Thymus (tissue), 14 donors: Measurements from ENCODE around the gene POF1B. TPM values are rescaled to one million over a fixed set of nuclear protein-coding genes. Genes with fewer than 3 reads are reported as not detected.

Experiments
- DNase-seq, 9 donors: peaks; one replicate each; pipeline ENCODE4 v3.0.0-alpha.2; 2013; ENCODE audit warnings: low spot score in 9 of 9, low read depth in 6 of 9, missing footprints in 1 of 9
- H3K27ac ChIP-seq, 2 donors: one replicate each; pipeline ENCODE4 v1.5.1; 2013; ENCODE audit warnings: control low read depth in 1 of 2, low read depth in 1 of 2, low read length in 1 of 2, mild to moderate bottlenecking in 1 of 2, moderate library complexity in 1 of 2
- H3K27me3 ChIP-seq, 2 donors: one replicate each; pipeline ENCODE4 v1.5.1; 2013; ENCODE audit warnings: low read length in 1 of 2; ENCODE audit not compliant: control insufficient read depth in 2 of 2, insufficient read depth in 1 of 2
- H3K36me3 ChIP-seq, 2 donors: one replicate each; pipeline ENCODE4 v1.5.1; 2013; ENCODE audit warnings: low read length in 1 of 2, mild to moderate bottlenecking in 1 of 2, moderate library complexity in 1 of 2; ENCODE audit not compliant: control insufficient read depth in 2 of 2, insufficient read depth in 2 of 2
- H3K4me1 ChIP-seq, 2 donors: one replicate each; pipeline ENCODE4 v1.5.1; 2013; ENCODE audit warnings: low read length in 2 of 2; ENCODE audit not compliant: control insufficient read depth in 2 of 2, insufficient read depth in 2 of 2
- H3K4me3 ChIP-seq, 2 donors: one replicate each; pipeline ENCODE4 v1.5.1; 2013; ENCODE audit warnings: low read length in 2 of 2, control low read depth in 1 of 2, mild to moderate bottlenecking in 1 of 2
- H3K9me3 ChIP-seq, 2 donors: one replicate each; pipeline ENCODE4 v1.5.1; 2013; ENCODE audit warnings: low read length in 1 of 2, mild to moderate bottlenecking in 1 of 2; ENCODE audit not compliant: control insufficient read depth in 2 of 2, insufficient read depth in 1 of 2
- WGBS: extraction: QIAGEN DNeasy Blood & Tissue Kit; methylation state at CpG from one replicate; pipeline ENCODE4 v1.1.7; 2013; 5-methylcytosine and 5-hydroxymethylcytosine counted together
- long read RNA-seq, 10 donors: transcript quantifications; one replicate each; lab custom pipeline, GENCODE V29; 2026
- polyA plus RNA-seq: library from polyadenylated mRNA; stranded (reverse); fragments of 200-250 nt; gene quantifications from one replicate; pipeline ENCODE4 v1.2.3, GENCODE V29; 2013
- total RNA-seq: library from RNA; stranded (reverse); fragments of 120-200 nt; gene quantifications from one replicate; pipeline ENCODE4 v1.2.4, GENCODE V29; 2013
- donor health status: healthy.

POF1B gene, protein sequence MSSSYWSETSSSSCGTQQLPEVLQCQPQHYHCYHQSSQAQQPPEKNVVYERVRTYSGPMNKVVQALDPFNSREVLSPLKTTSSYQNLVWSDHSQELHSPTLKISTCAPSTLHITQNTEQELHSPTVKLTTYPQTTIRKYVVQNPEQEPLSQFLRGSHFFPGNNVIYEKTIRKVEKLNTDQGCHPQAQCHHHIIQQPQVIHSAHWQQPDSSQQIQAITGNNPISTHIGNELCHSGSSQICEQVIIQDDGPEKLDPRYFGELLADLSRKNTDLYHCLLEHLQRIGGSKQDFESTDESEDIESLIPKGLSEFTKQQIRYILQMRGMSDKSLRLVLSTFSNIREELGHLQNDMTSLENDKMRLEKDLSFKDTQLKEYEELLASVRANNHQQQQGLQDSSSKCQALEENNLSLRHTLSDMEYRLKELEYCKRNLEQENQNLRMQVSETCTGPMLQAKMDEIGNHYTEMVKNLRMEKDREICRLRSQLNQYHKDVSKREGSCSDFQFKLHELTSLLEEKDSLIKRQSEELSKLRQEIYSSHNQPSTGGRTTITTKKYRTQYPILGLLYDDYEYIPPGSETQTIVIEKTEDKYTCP
- total RNA-seq (0.14 TPM), polyA plus RNA-seq (1.9 TPM)
- long read RNA-seq, donor 1, result 0 reads
- long read RNA-seq, donor 2, result 0 reads
- long read RNA-seq, donor 3, result 0 reads
- long read RNA-seq, donor 4, result 0 reads
- long read RNA-seq, donor 5, result 0 reads
- long read RNA-seq, donor 6, result 0 reads
- long read RNA-seq, donor 7, result 0 reads
- long read RNA-seq, donor 8, result 0 reads
- long read RNA-seq, donor 9, result 0 reads
- long read RNA-seq, donor 10, result 0 reads

DNA sequence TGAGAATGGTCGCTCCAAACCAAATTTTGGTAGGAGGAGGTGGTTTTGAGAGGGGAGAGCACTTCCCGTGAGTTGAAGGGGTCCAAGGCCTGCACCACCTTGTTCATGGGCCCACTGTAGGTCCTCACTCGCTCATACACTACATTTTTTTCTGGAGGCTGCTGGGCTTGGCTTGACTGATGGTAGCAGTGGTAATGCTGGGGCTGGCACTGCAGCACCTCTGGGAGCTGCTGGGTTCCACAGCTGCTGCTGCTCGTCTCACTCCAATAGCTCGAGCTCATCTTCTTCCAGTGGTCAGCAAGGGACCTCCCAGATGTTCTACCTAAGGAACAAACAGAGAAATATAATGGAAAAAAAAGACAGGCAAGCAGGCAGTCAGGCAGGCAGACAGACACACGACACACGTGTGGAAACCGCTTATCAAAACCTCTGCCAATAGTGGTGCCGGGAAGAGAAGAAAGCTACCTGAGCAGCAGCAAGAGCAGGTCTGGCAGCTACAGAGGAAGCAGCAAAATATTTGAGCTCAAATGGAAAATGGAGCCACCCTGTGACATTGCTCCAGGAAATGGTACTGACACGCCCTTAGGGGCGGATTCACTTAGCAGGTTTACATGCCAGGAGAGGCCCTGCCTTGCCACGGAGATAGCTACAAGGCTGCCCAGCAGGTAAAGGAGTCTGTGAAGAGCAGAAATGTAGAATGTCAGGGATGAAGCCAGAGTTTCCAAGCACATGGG is at the start of gene POF1B:
POF1B (minus strand) TSS at position 492 of the 734 bp plus-strand sequence; CDS start at position 281, 211 bp downstream.
- DNase-seq, result no peak
- no peak within 1 kb of the TSS for H3K27ac ChIP-seq
- no peaks in the 10 kb centered on the region for H3K27me3 ChIP-seq
- H3K36me3 ChIP-seq, result no peaks in the 10 kb centered on the region
- H3K4me1 ChIP-seq, result no peaks in the 10 kb centered on the region
- WGBS, result 82% methylated on average over 12 of the region's 12 CpGs
- H3K9me3 ChIP-seq, result no peaks in the 10 kb centered on the region
- H3K4me3 ChIP-seq, result no peak within 1 kb of the TSS

DNA sequence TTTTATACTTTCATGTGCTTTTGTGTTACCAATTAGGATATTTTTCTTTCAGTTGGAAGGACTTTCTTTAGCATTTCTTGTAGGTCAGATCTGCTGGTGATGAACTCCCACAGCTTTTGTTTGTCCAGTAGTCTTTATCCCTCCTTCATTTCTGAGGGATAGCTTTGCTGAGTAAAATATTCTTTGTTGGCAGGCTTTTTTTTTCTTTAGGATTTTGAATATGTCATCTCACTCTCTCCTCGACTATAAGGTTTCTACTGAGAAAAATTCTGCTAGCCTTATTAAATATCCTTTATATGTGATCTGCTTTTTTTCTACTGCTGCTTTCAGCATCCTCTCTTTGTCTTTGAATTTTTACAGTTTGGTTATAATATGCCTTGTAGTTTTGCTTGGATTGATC is 49.6 kb upstream of the POF1B start:
- WGBS, result 94% methylated on average over 1 of the region's 1 CpG
- no peak overlapping the region for H3K27ac ChIP-seq
- no peaks in the 10 kb centered on the region for H3K27me3 ChIP-seq
- H3K9me3 ChIP-seq, result no peaks in the 10 kb centered on the region
- H3K4me3 ChIP-seq, result no peak overlapping the region
- no peak for DNase-seq
- H3K36me3 ChIP-seq, result no peaks in the 10 kb centered on the region
- H3K4me1 ChIP-seq, result no peaks in the 10 kb centered on the region

DNA sequence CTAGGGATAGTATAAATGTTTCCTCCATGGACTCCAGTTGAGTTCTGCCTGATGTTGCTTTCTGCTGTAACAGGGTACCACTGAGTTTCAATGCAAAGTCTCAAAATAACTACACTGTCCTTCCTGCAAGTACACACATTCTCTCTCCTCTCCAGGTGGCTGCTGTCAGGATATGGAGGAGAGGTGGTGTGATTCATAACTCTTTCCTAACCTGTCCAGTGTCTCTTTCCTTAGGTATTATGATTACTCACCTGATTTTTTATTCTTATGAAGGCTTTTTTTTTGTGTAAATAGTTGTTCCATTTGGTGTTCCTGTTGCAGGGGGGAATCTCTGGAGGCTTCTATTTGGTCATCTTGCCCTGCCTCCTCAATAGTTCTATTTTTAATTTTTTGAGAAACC is 39.8 kb upstream of the POF1B start:
- Histone ChIP-seq H3K27ac (no peak overlapping the region), H3K36me3 (no peaks in the 10 kb centered on the region), H3K27me3 (no peaks in the 10 kb centered on the region), H3K4me3 (no peak overlapping the region), H3K9me3 (no peaks in the 10 kb centered on the region), H3K4me1 (no peaks in the 10 kb centered on the region)
- DNase-seq, result no peak

DNA sequence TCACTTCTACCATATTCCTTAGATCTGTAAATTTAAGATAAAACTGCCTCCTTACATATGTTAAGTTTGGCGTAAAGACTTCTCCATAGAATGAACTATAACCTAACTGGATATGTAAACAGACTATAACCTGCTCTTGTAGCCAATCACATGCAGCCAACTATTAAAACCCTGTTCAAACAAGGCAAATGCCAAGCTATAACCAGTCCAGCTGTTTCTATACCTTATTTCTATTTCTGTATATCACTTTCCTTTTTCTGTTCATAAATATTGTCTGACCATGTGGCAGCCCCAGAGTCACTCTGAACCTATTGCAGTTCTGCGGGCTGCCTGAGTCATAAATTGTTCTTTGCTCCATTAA is 12.4 kb upstream of the POF1B start:
- WGBS, result over 99% methylated on average over 2 of the region's 2 CpGs
- DNase-seq, result no peak

DNA sequence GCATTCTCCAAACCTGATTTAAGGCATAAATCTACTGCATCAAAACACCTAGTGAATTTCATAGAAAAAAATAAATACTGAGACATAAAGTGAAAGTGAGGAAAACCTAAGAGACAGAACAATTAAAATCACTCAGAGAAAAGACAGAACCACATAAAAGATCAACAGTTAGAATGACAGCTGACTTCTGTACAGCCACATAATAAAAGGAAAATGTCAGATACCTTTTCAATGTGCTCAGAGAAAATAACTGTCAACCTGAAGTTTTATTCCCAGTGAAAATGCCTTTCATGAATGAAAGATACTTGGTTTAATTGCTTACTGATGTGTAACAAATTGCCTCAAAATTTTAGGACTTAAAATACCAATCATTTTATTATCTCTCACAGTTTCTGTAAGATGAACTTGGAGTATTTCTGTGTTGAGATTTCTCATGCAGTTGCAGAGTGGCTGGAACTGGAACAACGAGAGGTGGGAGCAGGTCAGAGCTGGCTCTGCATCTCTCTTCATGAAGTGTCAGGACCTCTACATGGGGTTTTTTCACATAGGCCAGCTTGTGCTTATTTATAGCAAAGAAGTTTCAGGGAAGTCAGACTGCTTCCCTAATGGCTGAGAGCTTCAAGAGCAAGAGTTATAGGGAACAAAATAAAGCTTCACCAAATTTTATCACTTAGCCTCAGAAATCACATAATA is 11.9 kb upstream of the POF1B start:
- H3K4me1 ChIP-seq, result no peaks in the 10 kb centered on the region
- no peak for DNase-seq
- H3K27ac ChIP-seq, result no peak overlapping the region
- 59% methylated on average over 1 of the region's 1 CpG for WGBS
- no peak overlapping the region for H3K4me3 ChIP-seq
- H3K36me3 ChIP-seq, result no peaks in the 10 kb centered on the region
- no peaks in the 10 kb centered on the region for H3K9me3 ChIP-seq
- H3K27me3 ChIP-seq, result no peaks in the 10 kb centered on the region

More for the DNA sequence above, 12.4 kb upstream of the POF1B start:
- Histone ChIP-seq H3K27ac (no peak overlapping the region), H3K27me3 (no peaks in the 10 kb centered on the region), H3K9me3 (no peaks in the 10 kb centered on the region), H3K36me3 (no peaks in the 10 kb centered on the region), H3K4me3 (no peak overlapping the region), H3K4me1 (no peaks in the 10 kb centered on the region)

DNA sequence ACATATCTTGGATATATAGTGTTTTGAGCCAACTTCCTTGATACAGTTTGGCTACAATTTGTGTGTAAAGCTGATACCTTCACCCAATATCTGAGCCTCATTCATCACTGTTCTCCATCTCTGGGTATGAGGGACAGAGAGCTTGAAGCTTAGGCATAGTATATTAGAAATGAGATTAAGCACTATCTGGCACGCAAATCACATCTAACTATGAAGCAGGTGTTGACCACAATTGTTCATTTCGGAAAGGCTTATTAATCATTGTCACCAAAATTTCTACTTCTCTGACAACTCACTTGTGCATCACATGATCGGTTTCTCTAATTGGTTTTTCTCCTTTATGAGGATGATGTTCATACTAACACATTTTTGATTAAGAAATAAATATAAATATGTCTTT is 2.1 kb upstream of the POF1B start:
- 89% methylated on average over 3 of the region's 3 CpGs for WGBS
- Histone ChIP-seq H3K4me3 (no peak overlapping the region), H3K27me3 (no peaks in the 10 kb centered on the region), H3K9me3 (no peaks in the 10 kb centered on the region), H3K4me1 (no peaks in the 10 kb centered on the region), H3K36me3 (no peaks in the 10 kb centered on the region), H3K27ac (no peak overlapping the region)
- DNase-seq, result no peak

DNA sequence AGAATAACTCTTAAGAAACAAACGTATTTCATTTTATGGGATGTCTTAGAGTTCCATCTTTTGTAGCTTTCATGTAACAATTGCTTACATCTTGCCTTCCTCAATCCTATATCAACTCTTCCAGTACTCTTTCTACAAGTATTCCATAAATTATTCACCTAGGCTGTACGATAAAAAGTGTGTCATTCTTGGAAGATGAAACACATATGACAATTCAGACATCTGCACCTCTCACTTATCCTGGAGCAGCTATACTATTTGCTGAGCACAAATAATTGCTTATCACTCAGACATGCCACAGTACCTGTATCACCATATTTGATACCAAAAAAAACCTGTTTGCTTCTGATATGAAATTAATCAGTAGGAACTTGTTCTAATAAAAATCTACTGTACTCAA is 1.0 kb downstream of the POF1B start:
- Histone ChIP-seq H3K36me3 (no peaks in the 10 kb centered on the region), H3K9me3 (no peaks in the 10 kb centered on the region), H3K4me3 (no peak overlapping the region), H3K27ac (no peak overlapping the region), H3K4me1 (no peaks in the 10 kb centered on the region), H3K27me3 (no peaks in the 10 kb centered on the region)
- DNase-seq, result no peak
- 90% methylated on average over 2 of the region's 2 CpGs for WGBS

DNA sequence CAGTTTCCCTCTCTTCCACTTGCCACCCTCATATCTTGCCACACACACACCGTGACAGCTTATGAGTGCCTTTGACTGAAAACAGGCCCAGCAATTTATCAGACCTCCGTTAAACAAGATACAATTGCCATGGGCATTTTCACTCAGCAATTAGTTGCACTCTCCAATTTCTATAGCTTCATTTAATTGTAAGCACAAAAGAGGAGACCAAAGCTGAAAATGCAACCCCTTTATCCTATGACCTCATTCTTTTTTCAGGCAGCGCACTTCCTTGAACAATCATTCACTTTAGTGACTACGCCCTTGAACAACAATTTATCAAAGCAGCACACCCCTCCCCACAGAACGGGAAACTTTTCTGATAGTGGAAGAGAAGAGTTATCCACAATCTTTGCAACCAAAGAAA is 4.1 kb downstream of the POF1B start:
- no peak overlapping the region for H3K4me3 ChIP-seq
- DNase-seq, result no peak
- H3K27me3 ChIP-seq, result no peaks in the 10 kb centered on the region
- H3K27ac ChIP-seq, result no peak overlapping the region
- H3K4me1 ChIP-seq, result no peaks in the 10 kb centered on the region
- H3K36me3 ChIP-seq, result no peaks in the 10 kb centered on the region
- no peaks in the 10 kb centered on the region for H3K9me3 ChIP-seq
- 51% methylated on average over 5 of the region's 5 CpGs for WGBS
